WERI-Rb-1 (cell line): ENCODE results near the gene CDC42BPA.

Experiments used
- DNase-seq: peaks from one replicate; pipeline ENCODE4 v3.0.0-alpha.2; 2020
- H3K27ac ChIP-seq: fragments of 250-450 bp; sonication (Bioruptor Pico); 2 replicates; pipeline ENCODE4 v1.5.1; 2020; ENCODE audit warnings: mild to moderate bottlenecking, moderate library complexity
- H3K27me3 ChIP-seq: fragments of 250-450 bp; sonication (Bioruptor Pico); 2 replicates; pipeline ENCODE4 v1.5.1; 2021; ENCODE audit warnings: mild to moderate bottlenecking, low read depth, moderate library complexity; ENCODE audit not compliant: insufficient read depth, severe bottlenecking
- H3K36me3 ChIP-seq: fragments of 250-450 bp; sonication (Bioruptor Pico); 2 replicates; pipeline ENCODE4 v1.5.1; 2020; ENCODE audit warnings: mild to moderate bottlenecking, moderate library complexity
- H3K4me3 ChIP-seq: 2 replicates; pipeline ENCODE4 v1.5.1; 2011; ENCODE audit warnings: low read depth, mild to moderate bottlenecking, control low read depth, low read length
- H3K9me3 ChIP-seq: fragments of 250-450 bp; sonication (Bioruptor Pico); 2 replicates; pipeline ENCODE4 v1.5.1; 2021; ENCODE audit warnings: mild to moderate bottlenecking, moderate library complexity; ENCODE audit not compliant: severe bottlenecking
- TF ChIP-seq, protein P1 (sequence below): IDR thresholded peaks from 2 replicates; pipeline ENCODE4 v1.5.1; 2011; ENCODE audit warnings: low read depth, mild to moderate bottlenecking, control low read depth, inconsistent platforms, low read length

The CDC42BPA gene

DNA sequence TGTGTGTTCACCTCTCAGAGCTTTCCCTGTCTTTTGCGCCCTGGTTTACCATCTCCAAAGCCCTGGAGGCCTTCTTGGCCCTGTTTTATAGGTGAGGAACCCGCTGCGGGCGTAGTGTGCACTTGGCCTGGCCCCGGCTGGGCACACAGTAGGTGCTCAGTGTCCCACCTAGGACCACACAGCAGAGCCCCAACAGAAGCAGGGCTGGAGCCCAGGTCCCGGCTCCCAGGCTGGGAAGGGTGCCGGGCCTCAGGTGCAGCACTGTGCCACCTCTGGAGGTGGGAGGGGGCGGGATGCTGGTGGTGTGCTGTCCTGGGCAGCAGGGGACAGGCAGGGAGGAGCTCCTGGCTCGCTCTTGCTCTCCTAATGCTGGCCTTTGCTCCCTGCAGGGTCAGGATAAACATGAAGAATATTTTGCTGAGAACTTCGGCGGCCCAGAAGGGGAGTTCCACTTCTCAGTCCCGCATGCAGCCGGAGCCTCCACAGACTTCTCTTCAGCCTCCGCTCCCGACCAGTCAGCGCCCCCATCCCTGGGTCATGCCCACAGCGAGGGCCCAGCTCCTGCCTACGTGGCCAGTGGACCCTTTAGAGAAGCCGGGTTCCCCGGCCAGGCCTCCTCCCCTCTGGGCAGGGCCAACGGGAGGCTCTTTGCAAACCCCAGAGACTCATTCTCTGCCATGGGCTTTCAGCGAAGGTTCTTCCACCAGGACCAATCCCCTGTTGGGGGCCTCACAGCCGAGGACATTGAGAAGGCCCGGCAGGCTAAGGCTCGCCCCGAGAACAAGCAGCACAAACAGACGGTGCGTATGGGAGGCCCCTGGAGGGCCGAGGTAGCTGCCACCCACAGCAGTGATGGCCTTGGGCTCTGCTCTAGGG is 353.4 kb downstream of the CDC42BPA start:
- DNase-seq: no peak
- Histone ChIP-seq H3K27me3 (no peaks in the 10 kb centered on the region), H3K4me3 (no peak overlapping the region), H3K36me3 (no peaks in the 10 kb centered on the region), H3K9me3 (no peaks in the 10 kb centered on the region), H3K27ac (no peak overlapping the region)
- TF ChIP-seq, protein P1, sequence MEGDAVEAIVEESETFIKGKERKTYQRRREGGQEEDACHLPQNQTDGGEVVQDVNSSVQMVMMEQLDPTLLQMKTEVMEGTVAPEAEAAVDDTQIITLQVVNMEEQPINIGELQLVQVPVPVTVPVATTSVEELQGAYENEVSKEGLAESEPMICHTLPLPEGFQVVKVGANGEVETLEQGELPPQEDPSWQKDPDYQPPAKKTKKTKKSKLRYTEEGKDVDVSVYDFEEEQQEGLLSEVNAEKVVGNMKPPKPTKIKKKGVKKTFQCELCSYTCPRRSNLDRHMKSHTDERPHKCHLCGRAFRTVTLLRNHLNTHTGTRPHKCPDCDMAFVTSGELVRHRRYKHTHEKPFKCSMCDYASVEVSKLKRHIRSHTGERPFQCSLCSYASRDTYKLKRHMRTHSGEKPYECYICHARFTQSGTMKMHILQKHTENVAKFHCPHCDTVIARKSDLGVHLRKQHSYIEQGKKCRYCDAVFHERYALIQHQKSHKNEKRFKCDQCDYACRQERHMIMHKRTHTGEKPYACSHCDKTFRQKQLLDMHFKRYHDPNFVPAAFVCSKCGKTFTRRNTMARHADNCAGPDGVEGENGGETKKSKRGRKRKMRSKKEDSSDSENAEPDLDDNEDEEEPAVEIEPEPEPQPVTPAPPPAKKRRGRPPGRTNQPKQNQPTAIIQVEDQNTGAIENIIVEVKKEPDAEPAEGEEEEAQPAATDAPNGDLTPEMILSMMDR: no peak

DNA sequence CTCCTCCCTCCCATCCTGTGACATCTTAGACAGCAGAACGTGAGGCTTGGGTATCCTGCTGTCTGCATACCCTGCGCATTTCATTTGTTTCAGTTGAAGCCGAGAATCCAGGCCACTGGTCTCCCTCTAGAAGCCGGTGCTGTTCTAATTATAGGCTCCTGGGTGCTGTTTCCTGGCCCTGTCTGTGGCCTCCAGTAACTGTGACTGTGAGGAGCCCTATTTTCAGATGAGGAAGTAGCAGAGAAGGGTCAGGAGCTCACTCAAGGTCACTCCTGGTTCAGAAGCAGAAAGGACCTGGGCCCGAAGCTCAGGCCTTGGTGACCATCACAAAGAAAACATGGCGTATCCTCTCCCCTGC is 354.2 kb downstream of the CDC42BPA start:
- Histone ChIP-seq H3K9me3 (no peaks in the 10 kb centered on the region), H3K27me3 (no peaks in the 10 kb centered on the region), H3K36me3 (no peaks in the 10 kb centered on the region), H3K27ac (no peak overlapping the region), H3K4me3 (no peak overlapping the region)
- TF ChIP-seq, protein P1: no peak
- no peak for DNase-seq

- Histone ChIP-seq H3K27ac (no peak overlapping the region), H3K9me3 (no peaks in the 10 kb centered on the region), H3K27me3 (no peaks in the 10 kb centered on the region), H3K36me3 (no peaks in the 10 kb centered on the region), H3K4me3 (no peak overlapping the region)
- DNase-seq: no peak
- TF ChIP-seq, protein P1: no peak
These were observed 355.6 kb downstream of the CDC42BPA start for GRCh38 chr1:226962421-226963391.

- Histone ChIP-seq H3K36me3 (no peaks in the 10 kb centered on the region), H3K27me3 (no peaks in the 10 kb centered on the region), H3K4me3 (no peak overlapping the region), H3K27ac (no peak overlapping the region), H3K9me3 (no peaks in the 10 kb centered on the region)
- TF ChIP-seq, protein P1: no peak
- no peak for DNase-seq
These were observed 357.1 kb downstream of the CDC42BPA start for GRCh38 chr1:226960944-226961765.

DNA sequence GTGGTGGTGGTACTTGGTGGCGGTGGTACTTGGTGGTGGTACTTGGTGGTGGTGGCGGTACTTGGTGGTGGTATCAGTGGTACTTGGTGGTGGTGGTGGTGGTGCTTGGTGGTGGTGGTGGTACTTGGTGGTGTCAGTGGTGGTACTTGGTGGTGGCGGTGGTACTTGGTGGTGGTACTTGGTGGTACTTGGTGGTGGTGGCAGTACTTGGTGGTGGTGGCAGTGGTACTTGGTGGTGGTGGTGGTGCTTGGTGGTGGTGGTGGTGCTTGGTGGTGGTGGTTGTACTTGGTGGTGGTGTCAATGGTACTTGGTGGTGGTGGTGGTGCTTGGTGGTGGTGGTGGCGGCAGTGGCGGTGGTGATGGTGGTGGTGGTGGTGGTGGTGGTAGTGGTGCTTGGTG is 358.0 kb downstream of the CDC42BPA start:
- no peaks in the 10 kb centered on the region for H3K9me3 ChIP-seq

More for the DNA sequence above, 358.0 kb downstream of the CDC42BPA start:
- no peak for DNase-seq
- Histone ChIP-seq H3K27ac (no peak overlapping the region), H3K36me3 (no peaks in the 10 kb centered on the region), H3K4me3 (no peak overlapping the region), H3K27me3 (no peaks in the 10 kb centered on the region)
- TF ChIP-seq, protein P1: no peak
